ENCODE data around the gene MVB12B.

The MVB12B gene

DNA sequence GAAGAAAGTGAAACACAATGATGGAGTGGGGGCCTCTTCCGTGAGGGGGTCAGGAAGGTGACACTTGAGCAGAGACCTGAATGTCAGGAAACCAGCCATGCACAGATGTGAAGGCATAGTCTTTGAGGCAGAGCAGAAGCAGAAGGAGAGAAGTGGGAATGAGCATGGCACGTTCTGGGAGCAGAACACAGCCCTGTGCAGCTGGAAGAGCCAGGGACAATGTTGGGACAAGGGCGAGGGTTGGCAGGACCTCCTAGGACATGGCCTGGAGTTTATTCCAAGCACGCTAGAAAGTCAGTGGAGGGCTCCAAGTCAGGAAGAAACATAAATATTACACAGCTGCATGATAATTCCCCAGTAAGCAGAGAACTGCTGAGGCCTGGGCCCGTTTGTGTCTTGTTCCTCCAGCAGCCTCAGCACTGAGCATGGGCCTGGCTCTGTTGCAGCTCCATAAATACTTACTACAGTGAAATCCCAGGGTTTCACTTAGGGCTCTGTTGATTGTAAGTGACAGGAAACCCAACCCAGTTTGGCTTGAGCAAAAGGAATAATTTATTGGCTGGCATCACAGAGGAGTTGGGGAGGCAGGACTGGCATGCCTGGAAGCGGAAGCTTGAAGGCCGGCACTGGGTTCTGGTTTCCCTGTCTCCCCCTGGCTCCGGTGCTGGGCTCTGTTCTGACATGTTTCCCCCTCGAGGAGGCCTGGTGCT lies 66.2 kb downstream of the MVB12B start:
- H3K4me1 ChIP-seq (ENCODE audit: control insufficient read depth in 5 of 5, insufficient read depth in 5 of 5, low read length in 5 of 5): peaks cover 10 to 54% (median 43%) of the 10 kb centered on the region in 5 donors
- peak overlapping the region; percentile 50 for H3K27ac ChIP-seq (ENCODE audit: low read depth, low read length)
- H3K27me3 ChIP-seq (ENCODE audit: control insufficient read depth in 5 of 5, insufficient read depth in 4 of 5, low read length in 5 of 5): no peaks in the 10 kb centered on the region
- no peaks in the 10 kb centered on the region for H3K9me3 ChIP-seq (ENCODE audit: control insufficient read depth in 5 of 5, low read length in 5 of 5)
- H3K36me3 ChIP-seq (ENCODE audit: control insufficient read depth in 5 of 5, insufficient read depth in 5 of 5, low read length in 5 of 5): peaks cover 0 to 35% (median 19%) of the 10 kb centered on the region in 5 donors
- H3K4me3 ChIP-seq (ENCODE audit: low read depth in 1 of 5, low read length in 5 of 5): peak overlapping the region in 1 of 5 donors; percentile 2
- H3K9ac ChIP-seq (ENCODE audit: low read length in 5 of 5): peak overlapping the region in 1 of 5 donors; percentile 50

DNA sequence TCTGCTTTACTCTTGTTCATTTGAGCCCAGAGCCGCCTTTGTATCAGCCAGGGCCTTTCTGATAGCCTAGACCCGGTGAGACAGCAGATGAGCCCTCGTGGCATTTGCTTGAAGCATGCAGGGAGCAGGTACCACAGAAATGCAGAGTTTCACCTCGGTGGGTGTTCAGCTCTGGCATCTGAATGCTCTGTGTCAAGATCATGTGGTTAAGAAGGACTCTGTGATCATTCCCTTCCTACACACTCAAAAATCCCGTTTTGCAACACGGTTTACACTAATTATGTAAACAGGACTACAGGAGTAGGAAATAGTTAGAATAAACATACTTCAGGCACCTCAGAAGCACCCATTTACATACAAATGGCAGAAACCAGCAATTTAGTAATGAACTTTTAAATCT lies 67.2 kb downstream of the MVB12B start:
- Histone ChIP-seq H3K27ac (ENCODE audit: low read depth, low read length) (no peak overlapping the region), H3K36me3 (ENCODE audit: control insufficient read depth in 5 of 5, insufficient read depth in 5 of 5, low read length in 5 of 5) (peaks cover 0 to 36% (median 15%) of the 10 kb centered on the region in 5 donors), H3K4me1 (ENCODE audit: control insufficient read depth in 5 of 5, insufficient read depth in 5 of 5, low read length in 5 of 5) (peaks cover 10 to 60% (median 43%) of the 10 kb centered on the region in 5 donors), H3K9me3 (ENCODE audit: control insufficient read depth in 5 of 5, low read length in 5 of 5) (no peaks in the 10 kb centered on the region), H3K9ac (ENCODE audit: low read length in 5 of 5) (no peak overlapping the region), H3K4me3 (ENCODE audit: low read depth in 1 of 5, low read length in 5 of 5) (no peak overlapping the region), H3K27me3 (ENCODE audit: control insufficient read depth in 5 of 5, insufficient read depth in 4 of 5, low read length in 5 of 5) (no peaks in the 10 kb centered on the region)

DNA sequence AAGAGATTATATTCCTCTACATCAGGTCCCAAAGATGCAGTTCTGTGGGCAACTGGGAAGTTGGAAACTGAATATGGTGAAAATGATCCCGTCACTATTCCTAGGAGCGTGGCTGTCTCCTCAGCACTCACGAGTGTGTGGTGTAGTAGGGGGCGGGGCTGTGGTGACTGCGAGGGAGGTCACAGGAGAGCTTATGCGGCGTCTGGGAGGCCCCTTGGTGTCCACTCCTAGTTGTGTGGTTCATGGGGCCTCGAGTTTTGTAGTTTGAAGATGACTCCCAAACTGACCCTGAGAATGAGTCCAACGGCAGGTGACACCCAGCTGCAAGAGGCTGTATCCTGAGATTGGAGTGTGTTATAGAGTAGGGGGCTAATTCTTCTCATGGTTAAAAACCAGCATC lies 68.2 kb downstream of the MVB12B start:
- Histone ChIP-seq H3K4me3 (ENCODE audit: low read depth in 1 of 5, low read length in 5 of 5) (no peak overlapping the region), H3K9ac (ENCODE audit: low read length in 5 of 5) (no peak overlapping the region), H3K4me1 (ENCODE audit: control insufficient read depth in 5 of 5, insufficient read depth in 5 of 5, low read length in 5 of 5) (peaks cover 10 to 51% (median 43%) of the 10 kb centered on the region in 5 donors), H3K27me3 (ENCODE audit: control insufficient read depth in 5 of 5, insufficient read depth in 4 of 5, low read length in 5 of 5) (no peaks in the 10 kb centered on the region), H3K9me3 (ENCODE audit: control insufficient read depth in 5 of 5, low read length in 5 of 5) (no peaks in the 10 kb centered on the region), H3K36me3 (ENCODE audit: control insufficient read depth in 5 of 5, insufficient read depth in 5 of 5, low read length in 5 of 5) (peaks cover 0 to 45% (median 16%) of the 10 kb centered on the region in 5 donors), H3K27ac (ENCODE audit: low read depth, low read length) (no peak overlapping the region)

DNA sequence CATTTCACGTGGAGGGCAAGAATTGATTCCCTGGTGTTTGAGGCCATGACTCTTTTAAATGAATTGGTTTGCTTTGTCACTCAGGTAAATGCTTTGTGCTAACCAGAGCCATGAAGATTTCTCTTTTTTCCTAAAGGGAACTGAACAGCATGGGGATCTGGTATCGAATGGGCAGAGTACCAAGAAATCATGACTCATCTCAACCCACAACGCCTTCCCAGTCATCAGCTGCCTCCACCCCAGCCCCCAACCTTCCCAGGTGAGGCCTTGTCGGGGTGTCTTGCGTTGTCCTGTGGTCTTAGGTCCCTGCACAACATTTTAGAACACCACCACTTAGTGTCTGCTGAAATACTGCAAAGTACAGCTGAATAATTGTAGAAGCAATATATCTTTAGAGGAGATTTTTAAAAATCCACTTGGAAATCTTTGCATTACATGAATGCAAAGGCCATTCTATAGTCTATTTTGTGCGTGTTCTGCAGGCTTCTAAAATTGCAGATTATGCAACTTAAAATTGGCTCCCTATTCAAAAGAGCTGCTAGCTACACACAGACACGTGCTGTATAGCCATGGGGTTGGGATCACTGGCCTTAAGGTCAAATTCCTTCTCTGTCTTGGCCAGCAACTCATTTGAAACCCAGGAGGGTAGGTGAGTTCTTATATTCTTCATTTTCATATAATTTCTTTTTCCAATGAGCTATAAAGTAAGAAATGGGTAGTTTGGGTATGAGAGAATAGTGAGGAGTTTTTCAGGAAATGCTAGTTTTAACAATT lies 69.0 kb downstream of the MVB12B start:
- Histone ChIP-seq H3K9me3 (ENCODE audit: control insufficient read depth in 5 of 5, low read length in 5 of 5) (no peaks in the 10 kb centered on the region), H3K9ac (ENCODE audit: low read length in 5 of 5) (no peak overlapping the region), H3K36me3 (ENCODE audit: control insufficient read depth in 5 of 5, insufficient read depth in 5 of 5, low read length in 5 of 5) (peaks cover 0 to 52% (median 21%) of the 10 kb centered on the region in 5 donors), H3K27me3 (ENCODE audit: control insufficient read depth in 5 of 5, insufficient read depth in 4 of 5, low read length in 5 of 5) (no peaks in the 10 kb centered on the region), H3K4me3 (ENCODE audit: low read depth in 1 of 5, low read length in 5 of 5) (no peak overlapping the region), H3K27ac (ENCODE audit: low read depth, low read length) (no peak overlapping the region), H3K4me1 (ENCODE audit: control insufficient read depth in 5 of 5, insufficient read depth in 5 of 5, low read length in 5 of 5) (peaks cover 10 to 47% (median 43%) of the 10 kb centered on the region in 5 donors)

DNA sequence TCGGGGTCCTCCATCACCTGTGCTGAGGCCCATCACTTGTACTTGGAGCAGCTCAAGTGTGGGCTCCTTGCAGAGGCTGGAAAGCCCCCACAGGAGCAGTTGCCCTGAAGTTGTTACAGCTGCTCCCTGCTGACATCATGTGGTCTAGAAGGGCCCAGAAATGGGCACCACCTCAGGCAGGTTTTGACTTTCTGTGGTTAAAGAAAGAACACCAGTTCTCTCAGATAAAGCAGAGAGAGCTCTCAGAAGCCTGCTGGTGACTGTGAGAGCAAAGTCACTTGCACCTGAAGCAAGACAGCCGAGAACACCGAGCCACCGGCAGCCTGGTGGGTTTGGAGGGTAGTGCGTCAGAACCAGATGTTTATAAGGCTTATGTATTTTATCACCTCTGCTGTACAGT lies 70.4 kb downstream of the MVB12B start:
- peaks cover 9 to 36% (median 34%) of the 10 kb centered on the region in 5 donors for H3K4me1 ChIP-seq (ENCODE audit: control insufficient read depth in 5 of 5, insufficient read depth in 5 of 5, low read length in 5 of 5)
- no peak overlapping the region for H3K9ac ChIP-seq (ENCODE audit: low read length in 5 of 5)
- H3K36me3 ChIP-seq (ENCODE audit: control insufficient read depth in 5 of 5, insufficient read depth in 5 of 5, low read length in 5 of 5): peaks cover 0 to 63% (median 29%) of the 10 kb centered on the region in 5 donors
- H3K27ac ChIP-seq (ENCODE audit: low read depth, low read length): no peak overlapping the region
- no peak overlapping the region for H3K4me3 ChIP-seq (ENCODE audit: low read depth in 1 of 5, low read length in 5 of 5)
- H3K27me3 ChIP-seq (ENCODE audit: control insufficient read depth in 5 of 5, insufficient read depth in 4 of 5, low read length in 5 of 5): no peaks in the 10 kb centered on the region
- H3K9me3 ChIP-seq (ENCODE audit: control insufficient read depth in 5 of 5, low read length in 5 of 5): no peaks in the 10 kb centered on the region

DNA sequence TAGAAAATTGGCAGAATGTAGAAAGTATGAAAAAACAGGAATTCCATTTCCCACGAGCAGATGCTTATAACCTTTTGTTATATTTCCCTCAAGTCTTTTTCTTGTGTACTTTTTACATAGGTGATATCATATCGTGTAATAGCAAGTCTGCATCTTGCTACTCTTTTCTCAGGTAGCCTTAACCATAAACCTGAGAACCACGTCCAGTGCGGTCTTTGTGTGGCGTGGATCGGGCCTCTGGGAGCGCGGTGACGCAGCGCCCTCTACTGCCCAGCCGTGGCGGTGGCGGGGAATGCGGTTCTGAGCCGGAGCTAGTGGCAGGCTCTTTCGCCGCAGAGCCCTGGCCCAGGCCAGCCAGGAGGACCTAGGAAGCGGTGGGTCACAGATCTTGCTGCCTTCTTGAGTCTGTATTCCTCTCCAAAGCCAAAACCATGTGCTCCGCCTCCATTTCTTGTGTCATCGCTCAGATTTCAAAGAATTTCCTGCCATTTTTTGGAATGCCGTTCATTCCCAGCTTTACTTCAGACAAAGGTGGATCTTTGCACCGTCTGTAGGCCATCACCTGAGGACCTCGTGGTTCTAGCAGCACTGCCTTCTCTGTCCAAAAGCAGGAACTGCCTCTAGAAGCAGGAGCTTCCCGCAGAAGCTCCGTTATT lies 71.9 kb downstream of the MVB12B start:
- Histone ChIP-seq H3K9me3 (ENCODE audit: control insufficient read depth in 5 of 5, low read length in 5 of 5) (no peaks in the 10 kb centered on the region), H3K27ac (ENCODE audit: low read depth, low read length) (no peak overlapping the region), H3K36me3 (ENCODE audit: control insufficient read depth in 5 of 5, insufficient read depth in 5 of 5, low read length in 5 of 5) (peaks cover 0 to 71% (median 34%) of the 10 kb centered on the region in 5 donors), H3K4me1 (ENCODE audit: control insufficient read depth in 5 of 5, insufficient read depth in 5 of 5, low read length in 5 of 5) (peaks cover 3 to 22% (median 19%) of the 10 kb centered on the region in 5 donors), H3K4me3 (ENCODE audit: low read depth in 1 of 5, low read length in 5 of 5) (no peak overlapping the region), H3K9ac (ENCODE audit: low read length in 5 of 5) (no peak overlapping the region), H3K27me3 (ENCODE audit: control insufficient read depth in 5 of 5, insufficient read depth in 4 of 5, low read length in 5 of 5) (no peaks in the 10 kb centered on the region)

DNA sequence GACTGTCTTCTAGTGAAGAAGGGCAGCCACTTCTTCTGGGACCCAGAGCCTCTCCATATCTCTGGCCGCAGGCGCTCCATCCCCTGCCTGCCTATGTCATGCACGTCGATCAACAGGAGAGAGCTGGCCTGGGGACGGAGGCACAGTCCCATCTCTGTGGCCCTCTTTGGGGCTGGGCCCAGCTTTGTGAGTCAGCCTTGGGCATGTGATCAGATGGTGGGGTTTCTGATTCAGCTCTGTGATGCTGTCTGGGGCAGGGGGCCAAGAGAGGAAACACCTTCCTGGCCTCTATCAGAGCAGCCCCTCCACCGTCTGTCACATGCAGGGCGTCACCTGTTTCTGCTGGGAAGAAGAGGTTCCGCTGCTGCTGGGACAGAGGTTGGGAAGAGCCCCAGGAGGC lies 72.6 kb downstream of the MVB12B start:
- no peak overlapping the region for H3K4me3 ChIP-seq (ENCODE audit: low read depth in 1 of 5, low read length in 5 of 5)
- H3K36me3 ChIP-seq (ENCODE audit: control insufficient read depth in 5 of 5, insufficient read depth in 5 of 5, low read length in 5 of 5): peaks cover 0 to 69% (median 31%) of the 10 kb centered on the region in 5 donors
- no peak overlapping the region for H3K27ac ChIP-seq (ENCODE audit: low read depth, low read length)
- H3K27me3 ChIP-seq (ENCODE audit: control insufficient read depth in 5 of 5, insufficient read depth in 4 of 5, low read length in 5 of 5): no peaks in the 10 kb centered on the region
- H3K9ac ChIP-seq (ENCODE audit: low read length in 5 of 5): no peak overlapping the region
- H3K4me1 ChIP-seq (ENCODE audit: control insufficient read depth in 5 of 5, insufficient read depth in 5 of 5, low read length in 5 of 5): peaks cover 3 to 22% (median 19%) of the 10 kb centered on the region in 5 donors
- no peaks in the 10 kb centered on the region for H3K9me3 ChIP-seq (ENCODE audit: control insufficient read depth in 5 of 5, low read length in 5 of 5)

DNA sequence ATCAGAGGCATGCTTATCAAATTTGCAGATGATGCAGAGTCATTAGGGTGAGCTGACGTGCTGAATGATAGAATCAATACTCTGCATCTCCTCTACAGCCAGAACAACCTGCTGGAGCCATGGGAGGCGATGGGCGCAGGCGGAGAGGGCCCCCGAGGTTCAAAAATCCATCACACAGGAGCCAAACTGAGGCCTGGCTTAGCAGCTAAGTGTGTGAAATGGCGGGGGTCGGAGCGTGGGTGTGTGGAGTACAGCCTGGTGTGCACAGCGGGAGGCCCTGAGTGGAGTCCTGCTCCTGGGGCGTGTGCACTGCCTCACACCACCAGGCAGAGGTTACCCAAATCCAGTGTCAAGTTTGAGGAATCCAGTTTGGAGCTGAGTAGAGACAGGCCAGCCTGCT lies 73.2 kb downstream of the MVB12B start:
- Histone ChIP-seq H3K27ac (ENCODE audit: low read depth, low read length) (no peak overlapping the region), H3K4me1 (ENCODE audit: control insufficient read depth in 5 of 5, insufficient read depth in 5 of 5, low read length in 5 of 5) (peaks cover 3 to 22% (median 19%) of the 10 kb centered on the region in 5 donors), H3K9ac (ENCODE audit: low read length in 5 of 5) (no peak overlapping the region)

DNA sequence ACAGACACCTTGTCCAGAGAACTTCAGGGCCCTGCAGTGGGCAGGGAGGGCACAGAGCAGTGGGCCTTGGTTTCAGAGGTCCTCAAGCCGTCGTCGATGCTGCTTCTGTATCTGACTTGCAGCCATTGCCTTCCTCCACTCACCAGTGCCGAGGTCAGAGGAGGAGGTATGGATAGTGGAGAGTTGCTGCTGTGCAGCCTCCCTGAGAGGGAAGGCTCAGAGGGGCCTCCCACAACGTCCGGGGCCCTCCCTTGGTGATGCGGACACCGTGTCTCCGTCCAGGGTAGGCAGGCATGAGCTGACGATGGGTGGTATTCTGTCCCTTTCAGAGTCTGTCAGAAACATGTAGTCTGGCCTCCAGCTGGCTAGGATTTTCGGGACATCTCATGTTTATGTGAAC lies 73.9 kb downstream of the MVB12B start:
- H3K4me1 ChIP-seq (ENCODE audit: control insufficient read depth in 5 of 5, insufficient read depth in 5 of 5, low read length in 5 of 5): peaks cover 0 to 16% (median 13%) of the 10 kb centered on the region in 5 donors
- H3K27ac ChIP-seq (ENCODE audit: low read depth, low read length): no peak overlapping the region
- H3K9ac ChIP-seq (ENCODE audit: low read length in 5 of 5): no peak overlapping the region
- no peaks in the 10 kb centered on the region for H3K27me3 ChIP-seq (ENCODE audit: control insufficient read depth in 5 of 5, insufficient read depth in 4 of 5, low read length in 5 of 5)
- H3K4me3 ChIP-seq (ENCODE audit: low read depth in 1 of 5, low read length in 5 of 5): no peak overlapping the region
- H3K9me3 ChIP-seq (ENCODE audit: control insufficient read depth in 5 of 5, low read length in 5 of 5): no peaks in the 10 kb centered on the region
- peaks cover 0 to 60% (median 26%) of the 10 kb centered on the region in 5 donors for H3K36me3 ChIP-seq (ENCODE audit: control insufficient read depth in 5 of 5, insufficient read depth in 5 of 5, low read length in 5 of 5)

More for the DNA sequence above, 73.2 kb downstream of the MVB12B start:
- H3K27me3 ChIP-seq (ENCODE audit: control insufficient read depth in 5 of 5, insufficient read depth in 4 of 5, low read length in 5 of 5): no peaks in the 10 kb centered on the region
- H3K4me3 ChIP-seq (ENCODE audit: low read depth in 1 of 5, low read length in 5 of 5): no peak overlapping the region
- peaks cover 0 to 67% (median 31%) of the 10 kb centered on the region in 5 donors for H3K36me3 ChIP-seq (ENCODE audit: control insufficient read depth in 5 of 5, insufficient read depth in 5 of 5, low read length in 5 of 5)
- H3K9me3 ChIP-seq (ENCODE audit: control insufficient read depth in 5 of 5, low read length in 5 of 5): no peaks in the 10 kb centered on the region
